IPS-15b (cell line): Measurements from ENCODE around the gene NISCH.
A peak's percentile ranks its signal among the peaks of the same experiment; 100 is the strongest.

ENCODE experiments used
- H3K27me3 ChIP-seq: one replicate; pipeline ENCODE4 v1.6.1; 2013; ENCODE audit warnings: low read length; ENCODE audit not compliant: control insufficient read depth, insufficient read depth
- H3K36me3 ChIP-seq: one replicate; pipeline ENCODE4 v1.6.1; 2013; ENCODE audit warnings: low read length; ENCODE audit not compliant: control insufficient read depth, insufficient read depth
- H3K4me1 ChIP-seq: one replicate; pipeline ENCODE4 v1.6.1; 2013; ENCODE audit warnings: mild to moderate bottlenecking, low read length; ENCODE audit not compliant: control insufficient read depth, insufficient read depth
- H3K4me3 ChIP-seq: one replicate; pipeline ENCODE4 v1.5.1; 2013; ENCODE audit warnings: low read depth, low read length
- H3K9ac ChIP-seq: one replicate; pipeline ENCODE4 v1.6.1; 2013; ENCODE audit warnings: low read depth, mild to moderate bottlenecking, low read length
- H3K9me3 ChIP-seq: one replicate; pipeline ENCODE4 v1.6.1; 2013; ENCODE audit warnings: mild to moderate bottlenecking, low read length; ENCODE audit not compliant: control insufficient read depth, insufficient read depth

NISCH gene

GRCh38 chr3:52453496-52454249 lies 1.7 kb upstream of the NISCH start, which contains the start of gene TNNC1:
Gene TNNC1 (minus strand): TSS chr3:52454041. CDS start chr3:52454015, 26 bp downstream.
- H3K4me3 ChIP-seq = no peak within 1 kb of the TSS
- H3K9me3 ChIP-seq = no peaks in the 10 kb centered on the region
- no peaks in the 10 kb centered on the region for H3K27me3 ChIP-seq
- peaks cover 5% of the 10 kb centered on the region for H3K4me1 ChIP-seq
- no peak within 1 kb of the TSS for H3K9ac ChIP-seq
- H3K36me3 ChIP-seq = peaks cover 4% of the 10 kb centered on the region

GRCh38 chr3:52454250-52454937 lies 1.0 kb upstream of the NISCH start:
- H3K9ac ChIP-seq = no peak overlapping the region
- H3K4me3 ChIP-seq = no peak overlapping the region
- H3K4me1 ChIP-seq = peaks cover 5% of the 10 kb centered on the region

GRCh38 chr3:52454938-52455282 lies 494 bp upstream of the NISCH start:
- Histone ChIP-seq H3K9me3 (no peaks in the 10 kb centered on the region), H3K9ac (no peak overlapping the region), H3K36me3 (peaks cover 11% of the 10 kb centered on the region), H3K4me1 (peaks cover 5% of the 10 kb centered on the region), H3K27me3 (no peaks in the 10 kb centered on the region), H3K4me3 (peak overlapping the region; percentile 32)

More at GRCh38 chr3:52454250-52454937, 1.0 kb upstream of the NISCH start:
- Histone ChIP-seq H3K36me3 (peaks cover 11% of the 10 kb centered on the region), H3K27me3 (no peaks in the 10 kb centered on the region), H3K9me3 (no peaks in the 10 kb centered on the region)

DNA sequence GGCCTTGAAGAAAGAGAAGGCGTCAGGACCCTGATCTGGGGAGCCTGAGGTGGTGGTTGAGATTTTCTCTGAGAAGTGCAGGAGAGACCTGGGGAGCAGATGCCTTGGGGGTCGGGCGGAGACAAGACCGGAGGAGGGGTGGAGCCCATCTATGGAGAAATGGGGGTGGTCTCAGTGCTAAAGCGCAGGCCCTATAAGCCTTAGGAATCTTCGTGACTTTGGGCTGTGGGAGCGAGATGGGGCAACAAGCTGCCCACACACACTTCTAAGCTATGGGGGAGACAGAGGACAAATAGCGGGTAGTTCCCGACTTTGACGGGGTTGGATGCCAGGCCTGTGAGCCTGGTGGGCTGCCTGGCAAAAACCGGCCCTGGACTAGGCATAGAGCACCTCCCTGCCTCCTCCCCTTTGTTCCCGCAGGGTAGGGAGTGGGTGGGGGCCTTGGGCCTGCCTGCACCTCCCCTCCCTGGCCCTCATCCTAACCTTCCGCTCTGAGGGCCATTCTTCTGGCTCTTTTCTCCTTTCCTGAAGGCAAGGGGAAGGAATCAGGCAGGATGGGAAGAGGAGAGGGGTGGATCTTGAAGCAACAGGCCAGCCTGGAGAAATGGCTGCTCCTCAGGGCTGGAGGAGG lies 880 bp downstream of the NISCH start:
- Histone ChIP-seq H3K4me1 (peaks cover 5% of the 10 kb centered on the region), H3K9me3 (no peaks in the 10 kb centered on the region)

GRCh38 chr3:52456800-52457183 lies 1.4 kb downstream of the NISCH start:
- peaks cover 11% of the 10 kb centered on the region for H3K36me3 ChIP-seq
- H3K27me3 ChIP-seq = no peaks in the 10 kb centered on the region
- H3K9ac ChIP-seq = peak overlapping the region; percentile 26
- H3K9me3 ChIP-seq = no peaks in the 10 kb centered on the region
- H3K4me1 ChIP-seq = peaks cover 5% of the 10 kb centered on the region
- H3K4me3 ChIP-seq = peak overlapping the region; percentile 88

More for the DNA sequence above, 880 bp downstream of the NISCH start:
- peaks cover 11% of the 10 kb centered on the region for H3K36me3 ChIP-seq
- H3K9ac ChIP-seq = peak overlapping the region; percentile 26
- H3K27me3 ChIP-seq = no peaks in the 10 kb centered on the region
- H3K4me3 ChIP-seq = peak overlapping the region; percentile 88

DNA sequence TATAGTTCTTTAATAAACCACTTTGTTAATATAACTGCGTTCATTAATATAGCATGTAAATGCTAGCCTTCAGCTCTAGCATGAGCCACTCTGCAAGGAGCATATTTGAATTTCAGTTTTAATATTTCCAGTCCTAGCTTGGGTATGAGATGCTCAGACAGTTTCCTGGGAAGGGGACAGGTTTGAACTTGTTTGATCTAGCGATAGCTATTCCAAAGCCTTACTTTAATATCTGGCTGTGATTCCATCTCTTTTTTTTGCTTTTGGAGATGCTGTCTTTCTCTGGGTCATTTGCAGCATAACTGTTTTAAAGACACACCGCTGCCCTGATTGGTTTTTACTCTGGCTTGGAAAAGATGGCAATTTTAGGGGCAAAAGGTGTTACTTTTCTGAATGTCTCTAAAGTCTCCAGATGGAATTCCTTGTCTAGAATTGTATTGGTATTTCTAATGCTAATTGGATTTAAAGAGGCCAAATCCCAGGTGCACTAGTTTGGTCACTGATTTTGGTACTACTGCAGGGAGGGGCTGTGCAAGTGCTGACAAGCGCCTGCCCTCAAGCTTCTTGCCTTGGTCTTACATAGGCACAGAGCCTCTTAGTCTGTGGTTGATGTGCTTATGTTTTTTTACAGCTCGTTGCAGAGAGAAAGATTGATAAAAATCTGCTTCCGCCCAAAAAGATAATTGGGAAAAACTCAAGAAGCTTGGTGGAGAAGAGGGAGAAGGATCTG lies 2.8 kb downstream of the NISCH start:
- no peak overlapping the region for H3K4me3 ChIP-seq
- H3K9me3 ChIP-seq = no peaks in the 10 kb centered on the region
- H3K27me3 ChIP-seq = no peaks in the 10 kb centered on the region
- H3K4me1 ChIP-seq = peaks cover 5% of the 10 kb centered on the region
- peaks cover 12% of the 10 kb centered on the region for H3K36me3 ChIP-seq
- H3K9ac ChIP-seq = no peak overlapping the region

DNA sequence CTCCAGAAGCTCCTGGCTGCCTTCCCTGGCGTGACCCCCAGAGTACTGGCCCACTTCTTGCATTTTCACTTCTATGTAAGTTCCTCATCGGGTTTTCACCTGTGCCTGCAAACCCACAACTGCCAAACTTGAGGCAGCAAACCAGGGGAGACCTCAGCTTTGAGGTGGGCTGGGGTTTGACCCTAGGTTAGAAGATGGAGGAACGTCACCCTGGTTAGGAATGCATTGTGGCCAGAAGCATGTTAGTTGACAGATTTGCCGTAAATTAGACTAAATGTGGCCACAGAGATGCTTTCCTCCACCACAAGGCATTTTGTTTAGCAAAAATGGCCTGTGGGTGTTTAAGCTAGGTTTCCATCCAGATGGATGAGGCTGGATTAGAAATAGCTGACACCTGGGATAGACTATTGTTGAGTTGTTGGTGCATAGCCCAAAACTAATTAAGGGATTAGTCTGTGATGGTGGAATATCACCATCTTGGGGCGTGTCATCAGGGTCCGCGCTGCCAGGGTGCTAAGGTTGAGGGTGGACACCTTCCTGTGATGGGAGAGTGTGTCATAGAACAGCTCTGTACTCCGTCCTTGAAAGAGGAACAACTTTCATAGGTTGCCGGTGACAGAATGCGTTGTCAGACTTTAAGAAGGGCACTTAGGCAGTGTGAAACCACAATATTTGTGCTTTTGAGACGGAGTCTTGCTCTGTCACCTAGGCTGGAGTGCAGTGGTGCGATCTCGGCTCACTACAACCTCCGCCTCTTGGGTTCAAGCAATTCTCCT lies 3.6 kb downstream of the NISCH start:
- Histone ChIP-seq H3K9ac (no peak overlapping the region), H3K9me3 (no peaks in the 10 kb centered on the region), H3K27me3 (no peaks in the 10 kb centered on the region), H3K4me3 (no peak overlapping the region), H3K36me3 (peaks cover 12% of the 10 kb centered on the region), H3K4me1 (peaks cover 5% of the 10 kb centered on the region)

GRCh38 chr3:52461874-52462273 lies 6.5 kb downstream of the NISCH start:
- Histone ChIP-seq H3K27me3 (no peaks in the 10 kb centered on the region), H3K9me3 (no peaks in the 10 kb centered on the region), H3K4me3 (no peak overlapping the region), H3K4me1 (peaks cover 4% of the 10 kb centered on the region), H3K36me3 (peaks cover 12% of the 10 kb centered on the region), H3K9ac (no peak overlapping the region)

GRCh38 chr3:52463416-52463815 lies 8.0 kb downstream of the NISCH start:
- H3K27me3 ChIP-seq = no peaks in the 10 kb centered on the region
- H3K9me3 ChIP-seq = no peaks in the 10 kb centered on the region
- H3K4me1 ChIP-seq = no peaks in the 10 kb centered on the region
- H3K36me3 ChIP-seq = peaks cover 11% of the 10 kb centered on the region
- H3K9ac ChIP-seq = no peak overlapping the region
- H3K4me3 ChIP-seq = no peak overlapping the region

DNA sequence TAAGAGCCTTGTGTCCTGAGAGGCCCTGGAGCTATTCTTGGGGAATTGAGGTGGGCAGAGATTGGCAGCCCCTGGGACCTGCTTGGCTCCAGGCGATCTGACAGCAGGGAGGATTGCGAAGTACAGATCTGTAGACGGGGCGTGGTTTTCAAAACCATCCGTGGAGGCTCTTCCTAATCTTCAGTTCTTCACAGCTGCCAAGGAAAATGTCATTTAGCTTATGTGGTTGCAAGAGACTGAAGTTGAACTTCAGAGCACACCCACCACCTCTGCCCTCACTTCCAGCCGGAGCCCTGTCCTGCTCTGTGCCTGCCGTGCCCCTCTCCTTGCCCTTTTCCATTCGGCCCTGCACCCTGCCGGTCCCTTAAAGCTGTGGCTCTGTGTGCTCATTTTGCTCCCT lies 12.9 kb downstream of the NISCH start:
- Histone ChIP-seq H3K27me3 (no peaks in the 10 kb centered on the region), H3K4me3 (no peak overlapping the region), H3K4me1 (no peaks in the 10 kb centered on the region), H3K9ac (no peak overlapping the region), H3K9me3 (no peaks in the 10 kb centered on the region), H3K36me3 (peaks cover 25% of the 10 kb centered on the region)

DNA sequence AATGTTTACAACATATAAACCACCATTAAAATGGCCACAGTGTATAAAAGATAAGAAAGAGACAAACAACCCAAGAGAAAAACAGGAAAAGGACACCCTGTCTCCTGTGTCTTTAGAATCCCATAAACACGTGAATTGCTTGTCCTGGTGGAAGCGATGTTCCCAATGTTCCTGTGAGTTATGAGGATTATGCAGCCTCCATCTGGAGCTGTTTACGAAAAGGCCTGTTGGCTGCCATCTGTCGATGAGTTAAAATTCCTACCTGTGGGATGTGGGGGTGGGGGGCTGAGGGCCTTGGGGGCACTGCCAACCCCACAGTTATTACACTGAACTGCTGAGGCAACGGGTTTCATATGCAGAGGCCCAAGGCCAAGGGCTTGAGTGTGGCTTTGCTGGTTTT lies 13.6 kb downstream of the NISCH start:
- Histone ChIP-seq H3K9ac (no peak overlapping the region), H3K36me3 (peaks cover 30% of the 10 kb centered on the region), H3K4me1 (no peaks in the 10 kb centered on the region), H3K4me3 (no peak overlapping the region), H3K9me3 (no peaks in the 10 kb centered on the region), H3K27me3 (no peaks in the 10 kb centered on the region)
